Small intestine (tissue), 7 donors: ENCODE data around the gene CD8A. TPM values are rescaled to one million over a fixed set of nuclear protein-coding genes. Genes with fewer than 3 reads are reported as not detected.

ENCODE experiments used
- DNase-seq, 2 donors: peaks; one replicate each; pipeline versions ENCODE4 v3.0.0 to v3.0.0-alpha.2; 2013
- FAIRE-seq: peaks from 2 replicates; lab custom pipeline; 2012; peaks lifted over from hg19 to GRCh38; lab: Jason Lieb, UNC
- H3K27ac ChIP-seq, 3 donors: one replicate each; pipeline ENCODE4 v1.5.1; 2013; ENCODE audit warnings: low read length in 2 of 3, mild to moderate bottlenecking in 2 of 3, control low read depth in 1 of 3, inconsistent platforms in 1 of 3, low read depth in 1 of 3, moderate library complexity in 1 of 3
- H3K27me3 ChIP-seq, 3 donors: one replicate each; pipeline ENCODE4 v1.6.1; 2013; ENCODE audit warnings: low read length in 3 of 3, inconsistent platforms in 1 of 3; ENCODE audit not compliant: control insufficient read depth in 3 of 3, insufficient read depth in 3 of 3
- H3K36me3 ChIP-seq, 3 donors: one replicate each; pipeline ENCODE4 v1.6.1; 2013; ENCODE audit warnings: low read length in 3 of 3, inconsistent platforms in 1 of 3, low read depth in 1 of 3, mild to moderate bottlenecking in 1 of 3, moderate library complexity in 1 of 3; ENCODE audit not compliant: control insufficient read depth in 3 of 3, insufficient read depth in 2 of 3
- H3K4me1 ChIP-seq, 3 donors: one replicate each; pipeline ENCODE4 v1.6.1; 2013; ENCODE audit warnings: low read length in 2 of 3, inconsistent platforms in 1 of 3, low read depth in 1 of 3, mild to moderate bottlenecking in 1 of 3, moderate library complexity in 1 of 3; ENCODE audit not compliant: control insufficient read depth in 3 of 3, insufficient read depth in 2 of 3
- H3K4me3 ChIP-seq, 3 donors: one replicate each; pipeline ENCODE4 v1.5.1; 2013; ENCODE audit warnings: low read length in 3 of 3, control low read depth in 1 of 3, inconsistent platforms in 1 of 3, low read depth in 1 of 3, mild to moderate bottlenecking in 1 of 3, moderate library complexity in 1 of 3
- H3K9me3 ChIP-seq, 2 donors: one replicate each; pipeline ENCODE4 v1.6.1; 2013; ENCODE audit warnings: low read depth in 1 of 2, low read length in 1 of 2; ENCODE audit not compliant: control insufficient read depth in 2 of 2, insufficient read depth in 1 of 2
- WGBS, 3 donors: extraction: QIAGEN DNeasy Blood & Tissue Kit; methylation state at CpG; one replicate each; pipeline ENCODE4 v1.1.7; 2013; 5-methylcytosine and 5-hydroxymethylcytosine counted together
- polyA plus RNA-seq, 4 donors: library from polyadenylated mRNA; stranded (reverse) in 3 of 4; unstranded in 1 of 4; fragments of 200-250 nt in 3 of 4; fragments of 120-200 nt in 1 of 4; gene quantifications; one replicate each; pipeline versions ENCODE4 v1.2.1 to v1.2.3, GENCODE V29; 2013
- donor health status: healthy with polysubstance abuse.
- donor health status: control.
- donor health status: control.
- donor health status: Bipolar disorder and iron deficiency.
- donor health status: healthy.

Gene CD8A
- polyA plus RNA-seq, 4 donors = 1.8 to 13.0 (median 2.8) TPM

DNA sequence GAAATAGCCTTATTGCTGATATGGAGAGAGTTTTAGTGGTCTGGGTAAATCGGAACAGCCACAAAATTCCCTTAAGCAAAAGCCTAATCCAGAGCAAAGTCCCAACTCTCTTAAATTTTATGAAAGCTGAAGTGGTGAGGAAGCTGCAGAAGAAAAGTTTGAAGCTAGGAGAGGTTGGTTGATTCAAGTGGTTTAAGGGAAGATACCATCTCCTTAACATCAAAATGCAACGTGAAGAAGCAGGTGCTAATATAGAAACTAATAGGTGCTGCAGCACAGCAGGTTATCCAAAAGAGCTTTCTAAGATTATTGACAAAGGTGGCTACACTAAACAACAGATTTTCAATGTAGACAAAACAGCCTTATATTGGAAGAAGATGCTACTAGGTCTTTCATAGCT is 28.2 kb upstream of the CD8A start:
- peaks cover 0 to 8% of the 10 kb centered on the region in 2 donors for H3K9me3 ChIP-seq
- no peaks in the 10 kb centered on the region for H3K27me3 ChIP-seq
- WGBS, 3 donors = 17 to 55% (median 33%) methylated on average over 2 of the region's 2 CpGs
- peak overlapping the region in 1 of 3 donors; percentile 13 for H3K27ac ChIP-seq
- no peak overlapping the region for H3K4me3 ChIP-seq
- no peaks in the 10 kb centered on the region for H3K36me3 ChIP-seq
- no peak for FAIRE-seq
- peaks cover 0 to 22% (median 9%) of the 10 kb centered on the region in 3 donors for H3K4me1 ChIP-seq
- DNase-seq = no peak

DNA sequence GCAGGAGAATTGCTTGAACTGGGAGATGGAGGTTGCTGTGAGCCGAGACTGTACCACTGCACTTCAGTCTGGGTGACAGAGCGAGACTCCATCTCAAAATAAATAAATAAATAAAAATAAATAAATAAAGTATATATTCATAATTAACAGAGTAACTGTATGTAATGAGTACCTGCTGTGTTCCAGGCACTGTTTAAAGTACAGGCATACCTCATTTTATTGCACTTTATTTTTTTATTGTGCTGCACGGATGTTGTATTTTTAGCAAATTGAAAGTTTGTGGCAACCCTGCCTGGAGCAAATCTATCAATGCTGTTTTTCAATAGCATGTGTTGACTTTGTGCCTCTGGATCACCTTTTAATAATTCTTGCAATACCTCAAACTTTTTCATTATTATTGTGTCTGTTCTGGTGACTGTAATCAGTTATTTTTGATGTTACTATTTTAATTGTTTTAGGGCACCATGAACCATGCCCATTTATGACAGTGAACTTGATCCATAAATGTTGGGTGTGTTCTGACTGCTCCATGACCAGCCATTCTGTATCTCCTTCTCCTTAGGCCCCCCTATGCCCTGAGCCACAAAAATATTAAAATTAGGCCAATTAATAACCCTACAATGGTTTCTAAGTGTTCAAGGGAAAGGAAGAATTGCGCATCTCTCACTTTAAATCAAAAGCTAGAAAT is 27.5 kb upstream of the CD8A start:
- peaks cover 0 to 7% of the 10 kb centered on the region in 2 donors for H3K9me3 ChIP-seq
- peak overlapping the region in 1 of 3 donors; percentile 13 for H3K27ac ChIP-seq
- no peaks in the 10 kb centered on the region for H3K36me3 ChIP-seq
- H3K27me3 ChIP-seq = no peaks in the 10 kb centered on the region
- FAIRE-seq (no peak), DNase-seq (peak; percentile 45 to 66)
- H3K4me1 ChIP-seq = peaks cover 0 to 20% (median 9%) of the 10 kb centered on the region in 3 donors
- 17 to 60% (median 36%) methylated on average over 4 of the region's 4 CpGs for WGBS, 3 donors
- H3K4me3 ChIP-seq = no peak overlapping the region

DNA sequence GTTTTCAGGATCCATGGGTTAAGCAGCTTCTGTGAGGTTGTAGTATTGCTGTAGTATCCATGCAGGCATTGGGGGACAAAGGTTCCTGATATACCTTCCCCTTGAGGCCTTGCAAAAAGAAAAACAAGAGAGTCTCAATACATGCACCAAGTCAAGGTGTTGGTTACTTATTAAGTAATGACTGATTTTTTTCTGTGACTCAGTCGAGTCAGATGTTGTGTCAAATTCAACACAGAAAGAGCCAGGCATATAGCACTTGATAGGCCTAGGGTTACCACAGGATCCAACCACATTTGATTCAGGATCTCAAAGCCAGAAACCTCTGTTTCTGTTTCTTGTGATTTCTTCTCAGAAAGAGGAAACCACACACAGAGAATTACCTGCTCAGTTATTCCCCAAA is 24.9 kb upstream of the CD8A start:
- no peak overlapping the region for H3K4me3 ChIP-seq
- no peaks in the 10 kb centered on the region for H3K36me3 ChIP-seq
- no peaks in the 10 kb centered on the region for H3K9me3 ChIP-seq
- DNase-seq (peak; percentile 75 to 78), FAIRE-seq (no peak)
- H3K27ac ChIP-seq = peak overlapping the region in 2 of 3 donors; percentile 20 to 72
- H3K27me3 ChIP-seq = no peaks in the 10 kb centered on the region
- H3K4me1 ChIP-seq = peaks cover 0 to 20% (median 9%) of the 10 kb centered on the region in 3 donors
- 11 to 42% (median 12%) methylated on average over 1 of the region's 1 CpG for WGBS, 3 donors

DNA sequence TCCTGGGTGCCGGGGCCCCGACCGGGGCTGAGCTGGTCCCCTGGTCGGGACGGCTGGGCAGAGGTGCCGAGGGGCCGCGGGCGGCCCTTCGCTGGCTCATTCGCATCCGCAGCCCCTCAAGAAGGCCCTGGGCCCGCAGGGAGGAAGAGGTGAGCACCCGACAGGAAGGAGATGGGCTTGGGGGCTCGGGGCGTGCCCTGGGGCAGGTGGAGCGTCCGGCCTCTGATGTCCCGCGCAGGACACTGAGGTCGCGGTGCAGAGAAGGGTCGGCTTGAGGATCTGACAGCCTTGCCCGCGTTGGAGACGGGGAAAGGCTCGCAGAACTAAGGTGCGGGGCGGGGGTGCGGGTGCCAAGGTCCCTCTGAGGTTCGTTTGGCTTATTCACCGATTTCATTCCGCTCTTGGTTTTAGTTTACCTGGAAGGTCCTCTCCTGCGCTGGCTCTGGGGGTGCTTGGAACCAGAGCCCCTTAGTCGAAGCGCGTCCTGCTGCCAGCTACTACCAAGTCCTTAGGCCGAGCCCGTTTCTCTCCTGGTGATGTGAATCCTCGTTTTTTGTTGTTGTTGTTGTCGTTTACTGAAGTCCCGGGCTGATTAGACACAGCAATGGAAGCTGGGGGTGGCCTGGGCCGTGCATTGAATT is 18.9 kb upstream of the CD8A start:
- peaks cover 2 to 20% (median 14%) of the 10 kb centered on the region in 3 donors for H3K27me3 ChIP-seq
- H3K4me1 ChIP-seq = peaks cover 0 to 3% (median 0%) of the 10 kb centered on the region in 3 donors
- FAIRE-seq = no peak

DNA sequence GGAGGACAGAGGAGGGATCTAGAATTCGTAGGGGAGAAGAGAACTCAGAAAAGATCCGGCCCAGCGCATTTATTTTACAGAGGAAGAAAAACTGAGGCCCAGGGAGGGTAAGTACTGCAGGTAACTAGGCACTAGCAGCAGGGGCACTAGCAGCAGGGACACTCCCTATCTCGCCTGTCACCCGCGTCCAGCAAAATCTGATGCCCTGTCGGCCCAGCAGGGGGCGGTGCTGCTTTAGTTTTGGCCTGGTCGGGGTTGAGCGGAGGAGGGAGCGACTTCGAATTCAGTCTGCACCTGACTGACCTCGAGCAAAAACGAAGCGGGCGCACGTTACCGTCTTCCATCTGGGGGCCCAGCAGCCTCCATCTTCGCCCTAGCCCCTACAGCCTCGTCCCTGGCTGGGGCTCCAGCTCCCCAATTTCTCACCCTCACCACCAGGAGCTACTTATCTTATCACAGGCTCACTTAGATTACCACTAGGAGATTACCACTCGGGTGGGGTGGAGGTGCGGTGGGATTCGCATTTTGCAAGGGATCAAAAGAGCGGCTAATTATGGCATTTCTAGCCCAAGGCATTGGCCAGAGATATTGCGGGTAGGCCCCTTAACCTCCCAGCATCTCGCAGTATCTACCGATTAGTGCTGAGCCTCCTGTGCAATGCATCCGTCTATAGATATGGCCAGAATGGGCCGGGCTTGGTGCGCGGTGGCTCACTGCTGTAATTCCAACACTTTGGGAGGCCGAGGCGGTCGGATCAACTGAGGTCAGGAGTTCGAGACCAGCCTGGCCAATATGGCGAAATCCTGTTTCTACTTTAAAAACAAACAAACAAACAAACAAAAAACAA is 17.8 kb upstream of the CD8A start:
- peaks cover 2 to 20% (median 14%) of the 10 kb centered on the region in 3 donors for H3K27me3 ChIP-seq
- H3K9me3 ChIP-seq = no peaks in the 10 kb centered on the region
- peak overlapping the region in 2 of 3 donors; percentile 59 to 67 for H3K4me3 ChIP-seq
- FAIRE-seq = no peak
- 4 to 8% (median 5%) methylated on average over 34 to 36 of the region's 36 CpGs for WGBS, 3 donors
- peaks cover 0 to 3% (median 0%) of the 10 kb centered on the region in 3 donors for H3K4me1 ChIP-seq
- peak; percentile 92 to 95 for DNase-seq
- peak overlapping the region in 1 of 3 donors; percentile 60 for H3K27ac ChIP-seq
- H3K36me3 ChIP-seq = no peaks in the 10 kb centered on the region

More for the DNA sequence above, 18.9 kb upstream of the CD8A start:
- H3K9me3 ChIP-seq = no peaks in the 10 kb centered on the region
- peak overlapping the region; percentile 9 to 48 (median 14) for H3K4me3 ChIP-seq
- no peaks in the 10 kb centered on the region for H3K36me3 ChIP-seq
- peak overlapping the region; percentile 15 to 52 (median 32) for H3K27ac ChIP-seq
- WGBS, 3 donors = 20 to 28% (median 20%) methylated on average over 39 to 43 of the region's 43 CpGs
- peak in 1 of 2 donors; percentile 41 for DNase-seq

DNA sequence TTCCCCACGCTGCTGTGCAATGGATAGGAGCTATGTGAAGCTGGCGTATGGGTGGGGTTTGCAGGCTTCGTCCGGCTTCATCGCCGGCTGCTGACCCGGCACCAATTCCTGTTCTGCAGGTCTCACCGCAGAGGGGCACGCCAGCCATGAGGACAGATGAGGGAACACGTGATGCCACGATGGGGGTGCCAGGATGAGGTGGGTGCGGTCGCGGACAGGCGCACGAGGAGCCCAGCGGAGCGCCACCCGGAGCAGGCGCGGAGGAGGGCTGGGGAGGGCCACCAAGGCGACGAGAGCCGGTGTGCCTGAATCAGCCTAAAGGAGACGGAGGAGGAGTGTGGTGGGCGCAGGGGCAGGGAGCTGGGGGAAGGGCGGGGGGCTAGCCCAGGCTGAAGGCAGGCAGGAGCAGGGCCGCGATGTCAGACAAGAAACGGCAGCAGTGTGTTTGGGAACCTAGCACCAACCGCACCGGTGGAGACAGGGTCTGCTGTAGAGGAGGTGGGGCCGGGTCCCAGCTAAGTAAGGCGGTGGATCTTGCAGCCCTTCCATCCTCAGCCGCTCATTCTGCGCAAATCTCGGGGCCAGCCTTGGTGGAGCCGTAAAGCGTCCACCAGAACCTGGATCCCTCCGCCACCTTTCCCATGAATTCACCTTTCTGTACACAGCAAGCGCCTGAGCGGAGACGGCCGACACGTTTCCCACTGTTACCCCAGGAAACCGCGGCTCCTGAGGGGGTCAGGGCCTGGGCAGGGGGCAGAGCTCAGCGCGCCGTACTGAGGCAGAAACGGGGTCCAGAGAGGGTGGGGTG is 17.0 kb upstream of the CD8A start:
- Histone ChIP-seq H3K4me3 (peak overlapping the region; percentile 7 to 67 (median 59)), H3K27ac (peak overlapping the region; percentile 8 to 60 (median 22)), H3K27me3 (peaks cover 2 to 20% (median 14%) of the 10 kb centered on the region in 3 donors), H3K4me1 (peaks cover 0 to 3% (median 0%) of the 10 kb centered on the region in 3 donors), H3K9me3 (no peaks in the 10 kb centered on the region), H3K36me3 (no peaks in the 10 kb centered on the region)
- DNase-seq = peak; percentile 47 to 88
- 1% methylated on average over 48 to 51 of the region's 51 CpGs for WGBS, 3 donors
- FAIRE-seq = no peak

DNA sequence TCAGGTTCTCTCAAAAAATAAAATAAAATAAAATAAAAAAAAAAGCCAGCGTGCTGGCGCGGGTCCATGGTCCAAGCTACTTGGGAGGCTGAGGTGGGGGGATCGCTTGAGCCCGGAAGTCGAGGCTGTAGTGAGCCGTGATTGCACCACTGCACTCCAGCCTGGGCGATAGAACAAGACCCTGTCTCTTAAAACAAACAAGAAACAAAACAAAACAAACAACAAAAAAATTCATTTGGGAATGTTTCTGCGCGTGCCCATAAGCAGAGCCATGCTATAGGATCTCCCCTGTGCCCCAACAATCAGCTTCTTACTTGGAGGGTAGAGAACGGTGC is 16.4 kb upstream of the CD8A start:
- DNase-seq (no peak), FAIRE-seq (no peak)
- Histone ChIP-seq H3K9me3 (no peaks in the 10 kb centered on the region), H3K27me3 (peaks cover 2 to 20% (median 14%) of the 10 kb centered on the region in 3 donors), H3K4me1 (peaks cover 0 to 3% (median 0%) of the 10 kb centered on the region in 3 donors), H3K27ac (peak overlapping the region in 1 of 3 donors; percentile 60), H3K36me3 (no peaks in the 10 kb centered on the region), H3K4me3 (peak overlapping the region in 2 of 3 donors; percentile 59 to 67)
- 17 to 26% (median 19%) methylated on average over 11 of the region's 11 CpGs for WGBS, 3 donors
